K562 (cell line): ENCODE measurements around the gene PDE9A. TPM values are rescaled to one million over a fixed set of nuclear protein-coding genes. Genes with fewer than 3 reads are reported as not detected.

Experiments used
- ATAC-seq: fragments of 200-7000 bp; cut with Tn5 transposase; 3 replicates; pipeline ENCODE4 v1.9.1; 2020; ENCODE audit warnings: moderate library complexity
- BruUV-seq: library from RNA; stranded (reverse); fragments of 400-500 nt; replicated peaks from 2 replicates; lab custom pipeline; 2021; lab: Mats Ljungman, UMichigan
- CTCF ChIA-PET: fragments of 300-600 bp; formaldehyde crosslinking; extraction: SDS; loops from one replicate; lab custom pipeline; 2021; ENCODE audit warnings: low intra/inter-chr PET ratio; lab: Yijun Ruan, JAX
- POLR2A ChIA-PET: fragments of 300-600, 350-650 bp; sonication (Branson Sonifier 250); formaldehyde crosslinking; extraction: SDS; loops from one replicate; lab custom pipeline; 2021; ENCODE audit warnings: antibody characterized with exemption, inconsistent platforms; lab: Yijun Ruan, JAX
- DNase-seq, 4 experiments: peaks; one replicate each; pipeline versions ENCODE4 v3.0.0 to v3.0.0-alpha.2; 2011 to 2018; ENCODE audit warnings: low spot score in 3 of 4, mixed read lengths in 3 of 4; ENCODE audit errors: extremely low read depth in 1 of 4
- FAIRE-seq: peaks from 2 replicates; lab custom pipeline; 2011; peaks lifted over from hg19 to GRCh38; lab: Jason Lieb, UNC
- H2AFZ ChIP-seq: 2 replicates; pipeline ENCODE4 v1.6.0; 2011; ENCODE audit warnings: low read depth, low read length, control low read depth, inconsistent platforms
- H3K27ac ChIP-seq: fragments of 200-600 bp; 3 replicates; pipeline ENCODE4 v1.8.0; 2011; ENCODE audit warnings: low read depth, mild to moderate bottlenecking, control low read depth, inconsistent platforms, low read length, moderate library complexity, mixed read lengths; ENCODE audit errors: extremely low read depth
- H3K27me3 ChIP-seq, 2 experiments: fragments of 300-600 bp in 1 of 2; 2 replicates in 1 of 2; 3 replicates in 1 of 2; pipeline versions ENCODE4 v1.6.0 to v1.8.0; 2011; ENCODE audit warnings: inconsistent platforms in 2 of 2, low read length in 2 of 2, mild to moderate bottlenecking in 1 of 2, mixed read lengths in 1 of 2, moderate library complexity in 1 of 2; ENCODE audit not compliant: control insufficient read depth in 2 of 2, insufficient read depth in 2 of 2
- H3K36me3 ChIP-seq: fragments of 300-600 bp; 3 replicates; pipeline ENCODE4 v1.8.0; 2011; ENCODE audit warnings: mild to moderate bottlenecking, low read length, inconsistent platforms; ENCODE audit not compliant: control insufficient read depth, insufficient read depth
- H3K4me1 ChIP-seq, 2 experiments: fragments of 200-600 bp in 1 of 2; replicated peaks in 1 of 2; 2 replicates in 1 of 2; 3 replicates in 1 of 2; pipeline versions ENCODE4 v1.5.1 to v1.8.0; 2011; ENCODE audit warnings: inconsistent platforms in 2 of 2, low read length in 2 of 2, mild to moderate bottlenecking in 1 of 2, mixed read lengths in 1 of 2, moderate library complexity in 1 of 2; ENCODE audit not compliant: control insufficient read depth in 2 of 2, insufficient read depth in 2 of 2
- H3K4me2 ChIP-seq: 2 replicates; pipeline ENCODE4 v1.6.1; 2011; ENCODE audit warnings: low read length, control low read depth, inconsistent platforms, mixed read lengths; ENCODE audit not compliant: insufficient read depth
- H3K4me3 ChIP-seq: fragments of 200-600 bp; sonication (generic), shearing (Covaris generic); 2 replicates; pipeline ENCODE4 v1.5.1; 2016; ENCODE audit warnings: control low read depth, inconsistent platforms
- H3K79me2 ChIP-seq: fragments of 200-600 bp; 3 replicates; pipeline ENCODE4 v1.8.0; 2011; ENCODE audit warnings: low read length, inconsistent platforms; ENCODE audit not compliant: control insufficient read depth, insufficient read depth
- H3K9ac ChIP-seq, 2 experiments: 2 replicates each; pipeline versions ENCODE4 v1.6.0 to v1.6.1; 2011; ENCODE audit warnings: low read depth in 2 of 2, low read length in 2 of 2, control low read depth in 1 of 2, inconsistent platforms in 1 of 2, mild to moderate bottlenecking in 1 of 2, mixed read lengths in 1 of 2; ENCODE audit not compliant: insufficient read depth in 1 of 2
- H3K9me1 ChIP-seq: one replicate; pipeline ENCODE4 v1.6.0; 2011; ENCODE audit warnings: inconsistent platforms, mild to moderate bottlenecking, low read length, moderate library complexity; ENCODE audit not compliant: control insufficient read depth, insufficient read depth
- H3K9me3 ChIP-seq: replicated peaks from 2 replicates; pipeline ENCODE4 v1.5.1; 2011; ENCODE audit warnings: low read depth, low read length, inconsistent platforms; ENCODE audit not compliant: control insufficient read depth, insufficient read depth
- H4K20me1 ChIP-seq: replicated peaks from 2 replicates; pipeline ENCODE4 v1.6.1; 2011; ENCODE audit warnings: low read length, inconsistent platforms, mixed read lengths; ENCODE audit not compliant: control insufficient read depth, insufficient read depth
- ARHGAP35 ChIP-seq: fragments of 450-650 bp; IDR thresholded peaks from 2 replicates; pipeline ENCODE4 v1.6.1; 2018; ENCODE audit not compliant: partially characterized antibody
- FOXJ3 ChIP-seq: sonication (generic); formaldehyde crosslinking; IDR thresholded peaks from 2 replicates; pipeline ENCODE4 v1.4.0; 2020; ENCODE audit warnings: mild to moderate bottlenecking, missing genetic modification reagents
- POLR2A ChIP-seq: fragments of 450-650 bp; conservative IDR thresholded peaks from 2 replicates; pipeline ENCODE4 v1.6.1; 2016
- SAFB2 ChIP-seq: fragments of 200-400 bp; formaldehyde crosslinking; IDR thresholded peaks from 2 replicates; pipeline ENCODE4 v1.6.1; 2018; ENCODE audit warnings: borderline replicate concordance, low read length, low read depth, moderate library complexity; ENCODE audit not compliant: severe bottlenecking
- THAP7 ChIP-seq: fragments of 250-450 bp; sonication (Bioruptor Pico); IDR thresholded peaks from 2 replicates; pipeline ENCODE4 v1.5.0; 2021
- TRIM28 ChIP-seq: fragments of 450-650 bp; IDR thresholded peaks from 2 replicates; pipeline ENCODE4 v1.6.1; 2017
- ZNF695 ChIP-seq: fragments of 450-650 bp; formaldehyde crosslinking; IDR thresholded peaks from 2 replicates; pipeline ENCODE4 v1.4.0; 2020; ENCODE audit warnings: mild to moderate bottlenecking, moderate library complexity
- ZNF717 ChIP-seq: fragments of 250-450 bp; sonication (Bioruptor Pico); IDR thresholded peaks from 2 replicates; pipeline ENCODE4 v1.5.0; 2021
- WGBS: fragments of 100-300 bp; shearing (Covaris generic); methylation state at CpG from one replicate; pipeline ENCODE4 v1.1.6; 2016; ENCODE audit warnings: low coverage, mixed read lengths; ENCODE audit not compliant: insufficient coverage; ENCODE audit errors: missing lambda C conversion rate; 5-methylcytosine and 5-hydroxymethylcytosine counted together
- in situ Hi-C: fragments of 300-500 bp; cut with MboI; formaldehyde crosslinking; loops from 4 replicates; pipeline ENCODE4 v1.15.0; 2018; ENCODE audit warnings: inconsistent platforms, mixed read lengths
- intact Hi-C: fragments of 100-400 bp; cut with micrococcal nuclease; formaldehyde crosslinking; loops from 2 replicates; pipeline ENCODE4 v1.14.2; 2022
- polyA plus RNA-seq, 8 experiments: library from polyadenylated mRNA; depleted of rRNA in 4 of 8; stranded (reverse) in 5 of 8; unstranded in 3 of 8; fragments of >200 nt; fragmentation: Nextera tagmentation in 2 of 8; fragmentation: Illumina TruSeq in 1 of 8; extraction: Ambion mirVana in 2 of 8; extraction: Trizol in 1 of 8; gene quantifications; 2 replicates each; pipeline versions ENCODE4 v1.2.1 to v1.2.3, GENCODE V29; 2011 to 2014; ENCODE audit warnings: inconsistent platforms in 1 of 8, missing spikeins in 1 of 8
- total RNA-seq, 7 experiments: library from RNA; depleted of rRNA in 6 of 7; stranded (reverse); fragments of >200 nt in 6 of 7; fragmentation: Illumina TruSeq in 2 of 7; extraction: Trizol in 2 of 7; gene quantifications; 2 replicates each; pipeline versions ENCODE4 v1.2.1 to v1.2.3, GENCODE V29; 2011 to 2021; ENCODE audit warnings: low replicate concordance in 1 of 7

The PDE9A gene
- total and polyA plus RNA-seq, 9 of the 15 experiments (the other 6 are each of a cell fraction or from before 2014, with no cell fraction given) = 0.07 to 0.27 TPM; not detected in 7

GRCh38 chr21:42659416-42660117, 6.1 kb downstream of the PDE9A start:
- ATAC-seq (no peak), DNase-seq (no peak), FAIRE-seq (no peak)
- no peak for TF ChIP-seq ZNF695 (CRISPR knock-in tag)
- TF ChIP-seq FOXJ3 (CRISPR knock-in tag) = no peak
- no peak for TF ChIP-seq ARHGAP35
- TF ChIP-seq POLR2A = no peak
- no peak for TF ChIP-seq ZNF717 (CRISPR knock-in tag)
- TF ChIP-seq TRIM28 = no peak
- TF ChIP-seq SAFB2 = no peak
- TF ChIP-seq THAP7 (CRISPR knock-in tag) = no peak
- no peaks in the 10 kb centered on the region for H3K79me2 ChIP-seq
- in situ Hi-C loops (no loop called here), intact Hi-C loops (no loop called here)
- POLR2A ChIA-PET = interaction anchor here (0.6 to 1.0 kb wide), 4 partner anchors 13 to 103 kb away, joined by 3 read pairs; no protein-coding TSS in a partner anchor
- H3K27me3 ChIP-seq = peaks cover 52 to 82% of the 10 kb centered on the region in 2 experiments
- no peak overlapping the region for H2AFZ ChIP-seq
- no peaks in the 10 kb centered on the region for H3K36me3 ChIP-seq
- H3K4me2 ChIP-seq = no peak overlapping the region
- no TSS peak for BruUV-seq
- no peaks in the 10 kb centered on the region for H3K9me1 ChIP-seq
- H3K9me3 ChIP-seq = no peaks in the 10 kb centered on the region; the same call in 1 of the 2 replicates
- no peak overlapping the region for H3K27ac ChIP-seq
- peaks cover 29% of the 10 kb centered on the region for H4K20me1 ChIP-seq
- no peak overlapping the region for H3K4me3 ChIP-seq
- CTCF ChIA-PET = no interaction called here
- peaks cover 0 to 3% of the 10 kb centered on the region in 2 experiments; a peak in 1 of 5 replicates for H3K4me1 ChIP-seq
- no peak overlapping the region for H3K9ac ChIP-seq
- 1% methylated on average over 21 of the region's 21 CpGs for WGBS
